HUES6 (cell line): ENCODE measurements around the gene OR10P1.

ENCODE experiments used
- H3K27ac ChIP-seq: 2 replicates; pipeline ENCODE4 v1.7.0; 2013; ENCODE audit warnings: low read depth, mild to moderate bottlenecking, low read length, inconsistent platforms
- H3K27me3 ChIP-seq: 2 replicates; pipeline ENCODE4 v1.6.1; 2013; ENCODE audit warnings: low read length; ENCODE audit not compliant: control insufficient read depth, insufficient read depth
- H3K36me3 ChIP-seq: 2 replicates; pipeline ENCODE4 v1.6.1; 2013; ENCODE audit warnings: low read length; ENCODE audit not compliant: control insufficient read depth, insufficient read depth
- H3K4me1 ChIP-seq: 2 replicates; pipeline ENCODE4 v1.6.1; 2013; ENCODE audit warnings: low read length; ENCODE audit not compliant: control insufficient read depth, insufficient read depth
- H3K4me3 ChIP-seq: 2 replicates; pipeline ENCODE4 v1.5.1; 2013; ENCODE audit warnings: low read depth, low read length
- H3K9ac ChIP-seq: one replicate; pipeline ENCODE4 v1.6.1; 2013; ENCODE audit warnings: mild to moderate bottlenecking, low read length
- H3K9me3 ChIP-seq: 2 replicates; pipeline ENCODE4 v1.6.1; 2013; ENCODE audit warnings: low read depth, low read length; ENCODE audit not compliant: control insufficient read depth, insufficient read depth

OR10P1 gene

DNA sequence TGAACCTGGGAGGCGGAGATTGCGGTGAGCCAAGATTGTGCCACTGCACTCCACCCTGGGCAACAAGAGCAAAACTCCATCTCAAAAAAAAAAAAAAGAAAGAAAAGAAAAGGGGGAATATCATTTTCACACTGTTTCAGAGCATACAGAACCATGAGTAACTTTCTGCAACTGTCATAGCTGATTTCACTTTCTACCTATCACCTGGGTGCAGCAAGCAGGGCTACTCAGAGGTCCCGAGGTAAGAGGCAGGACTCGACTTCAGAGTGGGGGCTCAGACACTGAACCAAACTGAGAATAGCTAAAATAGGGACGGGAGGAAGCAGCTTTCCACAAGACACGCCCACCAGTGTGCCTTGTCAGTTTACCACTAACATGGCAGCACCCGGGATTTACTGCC is 29.8 kb downstream of the OR10P1 start:
- Histone ChIP-seq H3K36me3 (no peaks in the 10 kb centered on the region), H3K4me3 (no peak overlapping the region), H3K4me1 (no peaks in the 10 kb centered on the region), H3K27ac (no peak overlapping the region), H3K9ac (no peak overlapping the region), H3K27me3 (no peaks in the 10 kb centered on the region), H3K9me3 (no peaks in the 10 kb centered on the region)

DNA sequence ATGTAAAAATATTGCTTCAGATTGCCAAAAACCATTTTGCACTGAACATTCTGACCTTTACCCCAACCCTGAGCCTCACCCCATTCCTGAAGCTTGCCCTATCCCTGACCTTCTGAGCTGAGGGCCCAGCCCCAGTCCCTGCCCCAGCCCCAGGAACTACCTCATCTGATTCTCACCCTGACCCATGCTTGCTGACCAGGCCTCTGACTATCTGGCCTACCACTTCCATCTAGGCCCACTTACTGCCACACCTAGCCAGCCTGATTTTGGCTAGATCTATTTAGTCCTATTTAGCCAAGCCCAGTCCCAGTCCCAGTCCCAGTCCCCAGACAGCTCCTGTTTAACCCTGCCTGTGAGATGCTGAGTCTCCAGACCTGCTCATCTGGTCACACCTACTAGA is 33.6 kb downstream of the OR10P1 start:
- no peak overlapping the region for H3K4me3 ChIP-seq
- no peaks in the 10 kb centered on the region for H3K36me3 ChIP-seq
- no peaks in the 10 kb centered on the region; the same call in 1 of the 2 replicates for H3K27me3 ChIP-seq
- no peaks in the 10 kb centered on the region for H3K9me3 ChIP-seq
- H3K27ac ChIP-seq, result no peak overlapping the region
- no peak overlapping the region for H3K9ac ChIP-seq
- H3K4me1 ChIP-seq, result no peaks in the 10 kb centered on the region

DNA sequence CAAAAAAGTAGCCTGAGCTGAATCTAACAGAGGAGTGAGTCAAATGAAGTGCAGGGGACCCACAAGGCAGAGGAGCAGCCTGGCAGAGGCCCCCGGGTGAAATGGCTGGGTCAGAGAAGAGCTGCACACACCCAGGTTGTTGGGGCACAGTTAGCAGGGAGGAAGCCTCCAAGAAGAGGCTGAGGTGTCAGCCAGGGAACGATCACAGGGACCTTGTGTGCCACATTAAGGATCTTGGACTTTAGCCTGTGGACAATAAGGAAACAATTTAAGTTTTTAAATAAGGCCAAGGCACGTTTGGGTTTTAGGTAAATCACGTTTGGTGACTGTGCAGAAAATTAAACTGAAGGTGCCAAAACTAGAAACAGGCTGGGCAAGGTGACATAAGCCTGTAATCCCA is 35.1 kb downstream of the OR10P1 start:
- Histone ChIP-seq H3K9me3 (no peaks in the 10 kb centered on the region), H3K4me3 (no peak overlapping the region), H3K9ac (no peak overlapping the region), H3K36me3 (no peaks in the 10 kb centered on the region), H3K27me3 (no peaks in the 10 kb centered on the region; the same call in 1 of the 2 replicates), H3K27ac (no peak overlapping the region), H3K4me1 (no peaks in the 10 kb centered on the region)

DNA sequence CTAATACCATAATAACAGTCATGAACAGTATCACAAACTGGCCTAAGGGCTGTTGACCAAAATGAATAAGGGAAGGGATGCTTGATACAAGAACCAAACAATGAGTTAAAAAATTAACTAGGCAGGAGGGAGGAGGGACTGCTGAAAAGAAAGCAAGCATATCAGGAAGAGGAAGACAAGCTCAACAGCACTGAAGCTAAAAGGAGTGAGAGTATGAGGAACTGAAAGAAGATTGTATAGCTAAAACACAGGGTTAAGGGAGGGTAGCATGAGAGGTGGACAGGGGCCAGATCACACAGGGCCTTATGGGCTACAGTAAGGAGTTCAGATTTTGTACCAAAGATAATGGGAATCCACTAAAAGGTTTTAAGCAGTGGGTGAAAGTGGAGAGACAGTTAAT is 36.9 kb downstream of the OR10P1 start:
- H3K27me3 ChIP-seq, result no peaks in the 10 kb centered on the region; the same call in 1 of the 2 replicates
- no peaks in the 10 kb centered on the region for H3K4me1 ChIP-seq
- H3K36me3 ChIP-seq, result no peaks in the 10 kb centered on the region
- no peak overlapping the region for H3K4me3 ChIP-seq
- no peak overlapping the region for H3K9ac ChIP-seq
- H3K27ac ChIP-seq, result no peak overlapping the region
- no peaks in the 10 kb centered on the region for H3K9me3 ChIP-seq

- H3K4me3 ChIP-seq, result no peak overlapping the region
- H3K4me1 ChIP-seq, result no peaks in the 10 kb centered on the region
- H3K27me3 ChIP-seq, result no peaks in the 10 kb centered on the region; the same call in 1 of the 2 replicates
- H3K9ac ChIP-seq, result no peak overlapping the region
- no peaks in the 10 kb centered on the region for H3K36me3 ChIP-seq
- no peak overlapping the region for H3K27ac ChIP-seq
- no peaks in the 10 kb centered on the region for H3K9me3 ChIP-seq
Measured at GRCh38 chr12:55675666-55676065, 39.0 kb downstream of the OR10P1 start.

GRCh38 chr12:55676707-55677106 is 40.0 kb downstream of the OR10P1 start:
- peaks cover 8% of the 10 kb centered on the region for H3K4me1 ChIP-seq
- no peak overlapping the region for H3K27ac ChIP-seq
- no peaks in the 10 kb centered on the region for H3K36me3 ChIP-seq
- no peak overlapping the region for H3K4me3 ChIP-seq
- H3K9ac ChIP-seq, result no peak overlapping the region
- H3K9me3 ChIP-seq, result no peaks in the 10 kb centered on the region
- H3K27me3 ChIP-seq, result no peaks in the 10 kb centered on the region; the same call in 1 of the 2 replicates

GRCh38 chr12:55679691-55680090 is 43.0 kb downstream of the OR10P1 start:
- H3K4me1 ChIP-seq, result peaks cover 14% of the 10 kb centered on the region
- H3K9ac ChIP-seq, result no peak overlapping the region
- H3K4me3 ChIP-seq, result no peak overlapping the region
- 0 out of 2 replicates have a peak, but pooled peaks cover 2% of the 10 kb centered on the region for H3K36me3 ChIP-seq
- H3K27me3 ChIP-seq, result no peaks in the 10 kb centered on the region
- no peak overlapping the region for H3K27ac ChIP-seq
- H3K9me3 ChIP-seq, result no peaks in the 10 kb centered on the region

- H3K9me3 ChIP-seq, result no peaks in the 10 kb centered on the region
- H3K9ac ChIP-seq, result no peak overlapping the region
- H3K27me3 ChIP-seq, result no peaks in the 10 kb centered on the region
- peak overlapping the region; percentile 41 for H3K4me3 ChIP-seq
- H3K36me3 ChIP-seq, result peaks cover 17% of the 10 kb centered on the region
- peaks cover 14% of the 10 kb centered on the region for H3K4me1 ChIP-seq
- H3K27ac ChIP-seq, result no peak overlapping the region
Measured at GRCh38 chr12:55681142-55682077, 44.7 kb downstream of the OR10P1 start.

GRCh38 chr12:55682087-55682796 is 45.5 kb downstream of the OR10P1 start:
- H3K9ac ChIP-seq, result no peak overlapping the region
- H3K4me3 ChIP-seq, result peak overlapping the region; percentile 41
- H3K4me1 ChIP-seq, result peaks cover 14% of the 10 kb centered on the region
- H3K27ac ChIP-seq, result no peak overlapping the region
- H3K9me3 ChIP-seq, result no peaks in the 10 kb centered on the region
- H3K27me3 ChIP-seq, result no peaks in the 10 kb centered on the region
- H3K36me3 ChIP-seq, result peaks cover 21% of the 10 kb centered on the region

DNA sequence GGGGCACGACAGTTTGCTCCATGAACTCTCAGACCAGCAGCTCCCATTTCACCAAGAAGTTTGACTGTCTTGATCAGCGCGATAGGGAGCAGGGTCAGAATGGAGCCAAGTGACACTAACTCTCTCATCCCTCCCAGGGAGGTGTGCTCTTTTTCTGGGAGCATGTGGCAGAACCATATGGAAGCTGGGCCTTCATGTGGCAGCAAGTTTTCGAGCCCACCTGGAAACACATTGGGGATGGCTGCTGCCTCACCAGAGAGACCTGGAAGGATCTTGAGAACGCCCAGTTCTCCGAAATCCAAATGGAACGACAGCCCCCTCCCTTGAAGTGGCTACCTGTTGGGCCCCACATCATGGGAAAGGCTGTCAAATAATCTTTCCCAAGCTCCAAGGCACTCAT is 47.0 kb downstream of the OR10P1 start:
- Histone ChIP-seq H3K9me3 (no peaks in the 10 kb centered on the region), H3K27me3 (no peaks in the 10 kb centered on the region), H3K27ac (no peak overlapping the region), H3K4me3 (no peak overlapping the region), H3K4me1 (peaks cover 14% of the 10 kb centered on the region), H3K36me3 (peaks cover 28% of the 10 kb centered on the region), H3K9ac (no peak overlapping the region)

DNA sequence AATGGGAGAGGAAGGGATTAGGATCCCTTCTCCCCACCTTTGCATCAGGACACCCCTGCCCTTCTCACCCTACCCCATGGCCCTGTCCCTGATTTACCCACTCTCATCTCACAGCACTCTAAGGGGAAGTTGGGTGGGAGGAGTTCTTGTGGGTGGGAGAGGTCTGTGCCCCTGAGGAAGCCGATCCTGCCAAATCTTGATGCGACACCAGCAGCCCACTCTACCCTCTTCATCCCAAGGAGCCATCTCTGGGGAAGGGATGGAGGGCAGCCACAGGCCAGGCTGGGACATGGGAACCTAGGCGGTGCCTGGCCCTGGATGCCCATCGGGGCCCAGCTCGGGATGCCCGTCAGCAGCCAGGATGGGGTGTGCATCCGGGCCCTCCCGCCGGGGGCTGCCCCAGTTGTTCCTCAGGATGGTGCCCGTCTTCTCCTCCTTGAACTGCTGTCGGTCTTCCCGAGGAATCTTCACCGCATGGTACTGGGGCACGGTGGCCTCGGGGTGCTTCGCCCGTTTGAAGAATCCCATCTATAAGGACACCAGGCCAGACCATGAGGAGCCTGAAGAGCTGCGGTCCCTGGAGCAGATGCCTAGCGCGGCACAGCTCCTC is 48.2 kb downstream of the OR10P1 start:
- Histone ChIP-seq H3K4me1 (peaks cover 14% of the 10 kb centered on the region), H3K27ac (no peak overlapping the region), H3K9ac (no peak overlapping the region), H3K4me3 (no peak overlapping the region), H3K36me3 (peaks cover 28% of the 10 kb centered on the region), H3K27me3 (no peaks in the 10 kb centered on the region), H3K9me3 (no peaks in the 10 kb centered on the region)
